ENCODE measurements around the gene PSMA6.
"Not testable (repeated sequence)": the region's sequence is repeated elsewhere in the genome, so short reads cannot be mapped to it uniquely, and the experiment has no call there.

Gene PSMA6

GRCh38 chr14:35346738-35347322, 54.6 kb downstream of the PSMA6 start:
- no peak for DNase-seq

- no peak for DNase-seq
Measured at GRCh38 chr14:35347323-35348043, 55.3 kb downstream of the PSMA6 start.

DNA sequence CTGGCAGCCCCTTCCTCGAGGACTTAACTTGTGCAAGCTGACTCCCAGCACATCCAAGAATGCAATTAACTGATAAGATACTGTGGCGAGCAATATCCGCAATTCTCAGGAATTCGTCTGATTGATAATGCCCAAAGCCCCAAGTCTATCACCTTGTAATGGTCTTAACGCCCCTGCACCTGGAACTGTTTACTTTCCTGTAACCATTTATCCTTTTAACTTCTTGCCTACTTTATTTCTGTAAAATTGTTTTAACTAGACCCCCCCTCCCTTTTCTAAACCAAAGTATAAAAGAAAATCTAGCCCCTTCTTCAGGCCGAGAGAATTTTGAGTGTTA, 55.8 kb downstream of the PSMA6 start:
- DNase-seq, result not testable (repeated sequence)

DNA sequence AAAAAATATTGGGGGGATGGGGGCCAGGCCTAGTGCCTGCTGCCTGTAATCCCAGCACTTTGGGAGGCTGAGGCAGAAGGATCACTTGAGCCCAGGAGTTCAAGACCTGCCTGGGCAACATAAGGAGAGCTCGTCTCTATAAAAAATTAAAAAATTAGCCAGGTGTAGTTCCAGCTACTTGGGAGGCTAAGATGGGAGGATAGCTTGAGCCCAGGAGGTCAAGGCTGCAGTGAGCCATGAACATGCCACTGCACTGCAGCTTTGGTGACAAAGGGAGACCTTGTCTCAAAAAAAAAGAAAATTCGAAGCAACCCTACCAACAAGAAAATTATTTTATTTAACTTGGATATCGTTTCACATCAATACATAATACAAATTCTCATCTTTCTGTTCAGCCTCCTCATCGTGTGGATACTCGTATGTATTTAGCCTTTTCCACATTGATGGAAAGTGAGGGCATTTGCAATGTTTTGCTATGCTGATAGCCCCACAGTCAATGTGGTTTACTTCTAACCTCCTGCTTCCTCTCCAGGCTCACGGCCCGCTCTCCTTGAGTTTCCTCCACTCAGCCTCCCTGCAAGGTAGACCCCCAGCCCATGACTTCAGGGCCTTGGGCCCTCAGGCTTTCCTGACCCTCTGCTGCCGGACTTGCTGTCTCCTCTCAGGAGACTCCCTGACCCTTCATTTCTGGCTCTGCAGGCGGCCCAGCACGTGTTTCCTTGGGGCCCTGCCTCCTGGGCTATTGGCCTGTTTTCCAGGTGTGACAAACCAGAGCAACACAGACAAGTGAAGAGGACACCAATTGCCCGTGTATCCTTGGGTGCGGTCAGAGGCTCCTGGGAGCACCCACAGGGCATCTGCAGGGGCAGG, 57.5 kb downstream of the PSMA6 start:
- no peak for DNase-seq

DNA sequence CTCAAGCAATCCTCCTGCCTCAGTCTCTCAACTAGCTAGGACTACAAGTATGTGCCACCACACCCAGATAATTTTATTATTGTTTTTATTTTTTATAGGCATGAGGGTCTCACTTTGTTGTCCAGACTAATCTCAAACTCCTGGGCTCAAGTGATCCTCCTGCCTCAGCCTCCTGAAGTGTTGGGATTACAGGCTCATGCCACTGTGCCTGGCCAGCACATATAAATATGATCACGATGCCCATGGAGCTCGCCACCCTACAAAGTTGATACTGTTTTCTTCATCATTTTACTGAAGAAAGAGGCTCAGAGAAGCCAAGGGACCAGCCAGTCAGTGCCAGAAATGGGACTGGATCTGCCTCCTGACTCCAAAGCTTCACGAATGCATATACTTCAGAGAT, 59.3 kb downstream of the PSMA6 start:
- no peak for DNase-seq

DNA sequence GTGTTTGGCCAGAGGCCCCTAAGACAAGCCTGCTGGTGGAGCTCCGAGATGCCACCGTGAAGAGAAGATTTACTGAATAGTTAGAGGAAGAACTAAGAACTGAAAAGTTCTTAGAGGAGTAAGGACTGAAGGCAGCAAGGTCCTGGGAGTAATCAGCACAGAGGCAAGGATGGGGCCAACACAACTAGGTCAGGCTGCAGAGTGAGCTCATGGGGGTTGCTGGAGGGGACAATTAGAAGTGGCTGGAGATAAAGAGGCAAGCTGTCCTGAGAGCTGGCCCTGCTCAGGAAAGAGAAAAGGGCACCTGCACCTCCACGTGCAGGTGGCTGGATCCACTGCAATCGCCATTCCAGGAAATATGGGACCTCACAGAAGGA, 59.7 kb downstream of the PSMA6 start:
- DNase-seq, result no peak

- no peak for DNase-seq
Measured at GRCh38 chr14:35352274-35353233, 60.4 kb downstream of the PSMA6 start.

DNA sequence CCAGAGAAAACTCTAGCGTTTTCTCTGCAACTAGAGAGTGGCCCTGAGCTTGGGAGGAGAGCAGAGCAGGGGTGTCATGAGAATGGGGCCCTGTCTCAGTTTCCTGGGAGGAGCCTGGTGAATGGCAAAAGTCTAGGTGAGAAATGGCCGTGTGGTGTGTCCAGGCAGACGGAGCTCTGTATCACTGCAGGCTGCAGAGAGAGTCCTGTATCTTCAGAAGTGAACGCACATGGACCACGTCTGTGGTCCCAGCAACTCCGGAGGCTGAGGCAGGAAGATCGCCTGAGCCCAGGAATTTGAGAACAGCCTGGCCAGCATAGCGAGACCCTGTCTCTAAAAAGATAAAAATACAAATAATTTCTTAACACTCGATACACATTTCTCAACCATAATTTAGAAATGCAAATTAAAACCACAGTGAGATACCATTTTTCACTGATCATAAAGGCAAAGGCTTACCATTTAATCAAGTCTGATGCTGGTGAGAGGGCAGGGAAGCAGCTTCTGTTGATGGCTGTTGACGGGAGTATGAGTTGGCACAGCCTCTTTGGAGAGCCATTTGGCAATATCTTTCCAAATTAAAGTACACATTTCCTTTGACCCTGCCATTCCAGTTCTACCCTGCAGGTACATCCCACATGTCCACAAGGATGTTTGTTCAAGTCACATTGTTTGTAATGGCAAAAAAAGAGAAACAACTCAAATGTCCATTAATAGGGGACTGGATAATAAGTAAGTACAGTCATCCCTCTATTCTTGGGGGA, 61.4 kb downstream of the PSMA6 start:
- DNase-seq, result no peak

- DNase-seq, result not testable (repeated sequence)
Measured at GRCh38 chr14:35355235-35355634, 63.1 kb downstream of the PSMA6 start.

GRCh38 chr14:35355981-35356841, 64.0 kb downstream of the PSMA6 start:
- DNase-seq, result no peak

- not testable (repeated sequence) for DNase-seq
Measured at GRCh38 chr14:35359655-35360054, 67.5 kb downstream of the PSMA6 start.

- no peak for DNase-seq
Measured at GRCh38 chr14:35361141-35361480, 68.9 kb downstream of the PSMA6 start.

GRCh38 chr14:35362450-35362849, 70.3 kb downstream of the PSMA6 start:
- no peak for DNase-seq

- DNase-seq, result no peak
Measured at GRCh38 chr14:35362911-35363374, 70.8 kb downstream of the PSMA6 start.

GRCh38 chr14:35365130-35366055, 73.2 kb downstream of the PSMA6 start:
- DNase-seq, result no peak

DNA sequence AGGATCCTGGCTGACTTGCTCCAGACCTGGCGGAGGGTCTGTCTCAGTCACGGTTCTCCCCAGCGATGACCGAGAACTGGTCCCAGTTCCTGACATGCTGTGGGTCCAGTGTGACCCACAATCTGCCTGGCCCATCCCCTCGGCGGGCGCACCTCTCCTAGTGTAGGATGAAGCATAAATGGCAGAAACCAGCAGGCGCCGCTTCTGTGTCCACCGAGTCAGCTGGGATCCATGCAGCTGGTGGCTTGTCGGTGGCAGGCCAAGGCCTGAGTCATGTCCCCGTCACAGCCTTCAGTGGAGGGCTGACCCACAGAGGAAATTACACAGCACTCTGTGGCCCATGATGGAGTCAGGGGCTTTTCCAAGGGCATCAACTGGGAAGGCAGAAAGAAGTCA, 73.9 kb downstream of the PSMA6 start:
- DNase-seq, result no peak

DNA sequence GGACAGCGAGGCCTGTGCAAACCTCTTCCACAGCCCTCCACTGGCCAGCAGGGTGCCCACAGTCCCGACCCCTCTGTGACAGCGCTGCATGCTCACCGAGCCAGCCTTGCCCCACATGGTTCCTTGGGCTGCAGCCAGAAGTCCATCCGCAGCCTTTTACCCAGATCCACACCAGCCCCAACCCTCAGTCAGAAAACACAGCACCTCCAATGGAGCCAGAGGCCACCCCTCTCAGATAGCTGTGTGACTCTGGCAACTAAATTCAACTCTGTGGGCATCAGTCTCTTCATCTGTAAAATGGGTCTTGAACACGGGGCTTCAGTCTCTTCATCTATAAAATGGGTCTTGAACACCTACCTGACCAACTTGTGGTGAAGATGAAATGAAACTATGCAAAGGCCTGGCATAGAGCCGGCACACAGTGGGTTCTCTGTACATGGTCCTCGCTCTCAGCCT, 74.4 kb downstream of the PSMA6 start:
- no peak for DNase-seq

- DNase-seq, result no peak
Measured at GRCh38 chr14:35367056-35367372, 74.8 kb downstream of the PSMA6 start.

Measured in DMS79 (cell line).